Trophoblast cell (in vitro differentiated cells and primary cell): ENCODE measurements around the gene C1QB.

Experiments
- DNase-seq, 2 donors: peaks; one replicate each; pipeline ENCODE4 v3.0.0-alpha.2; 2016
- H2AFZ ChIP-seq: 2 replicates; pipeline ENCODE4 v1.6.1; 2013; ENCODE audit warnings: low read length, moderate library complexity, mild to moderate bottlenecking; ENCODE audit not compliant: insufficient read depth, poor library complexity
- H2AK5ac ChIP-seq: 2 replicates; pipeline ENCODE4 v1.6.1; 2013; ENCODE audit warnings: mild to moderate bottlenecking, low read length
- H2BK120ac ChIP-seq: 2 replicates; pipeline ENCODE4 v1.6.1; 2013; ENCODE audit warnings: low read length, mild to moderate bottlenecking, moderate library complexity; ENCODE audit not compliant: insufficient read depth, poor library complexity
- H2BK12ac ChIP-seq: 2 replicates; pipeline ENCODE4 v1.6.1; 2013; ENCODE audit warnings: mild to moderate bottlenecking, low read length, moderate library complexity
- H2BK5ac ChIP-seq: 2 replicates; pipeline ENCODE4 v1.6.1; 2013; ENCODE audit warnings: low read length, low read depth, moderate library complexity, mild to moderate bottlenecking; ENCODE audit not compliant: poor library complexity
- H3K14ac ChIP-seq: 2 replicates; pipeline ENCODE4 v1.6.1; 2013; ENCODE audit warnings: mild to moderate bottlenecking, low read length
- H3K18ac ChIP-seq: 2 replicates; pipeline ENCODE4 v1.6.1; 2013; ENCODE audit warnings: mild to moderate bottlenecking, low read length
- H3K23ac ChIP-seq: 2 replicates; pipeline ENCODE4 v1.6.1; 2013; ENCODE audit warnings: low read length
- H3K27ac ChIP-seq: 2 replicates; pipeline ENCODE4 v1.5.1; 2013; ENCODE audit warnings: low read depth, mild to moderate bottlenecking, inconsistent platforms, low read length, moderate library complexity
- H3K27me3 ChIP-seq: 2 replicates; pipeline ENCODE4 v1.6.1; 2013; ENCODE audit warnings: inconsistent platforms, mild to moderate bottlenecking, low read length, moderate library complexity; ENCODE audit not compliant: insufficient read depth
- H3K36me3 ChIP-seq, 2 experiments: 1 replicate in 1 of 2; 2 replicates in 1 of 2; pipeline ENCODE4 v1.6.1; 2013; ENCODE audit warnings: low read length in 2 of 2, mild to moderate bottlenecking in 2 of 2, moderate library complexity in 1 of 2; ENCODE audit not compliant: insufficient read depth in 2 of 2, control insufficient read depth in 1 of 2
- H3K4ac ChIP-seq: 2 replicates; pipeline ENCODE4 v1.6.1; 2013; ENCODE audit warnings: low read depth, mild to moderate bottlenecking, low read length, moderate library complexity
- H3K4me1 ChIP-seq, 2 experiments: 1 replicate in 1 of 2; 2 replicates in 1 of 2; pipeline ENCODE4 v1.6.1; 2013; ENCODE audit warnings: low read length in 2 of 2, mild to moderate bottlenecking in 2 of 2, moderate library complexity in 1 of 2; ENCODE audit not compliant: insufficient read depth in 2 of 2, control insufficient read depth in 1 of 2
- H3K4me2 ChIP-seq: 2 replicates; pipeline ENCODE4 v1.6.1; 2013; ENCODE audit warnings: inconsistent platforms, mild to moderate bottlenecking, low read length, moderate library complexity
- H3K4me3 ChIP-seq: 2 replicates; pipeline ENCODE4 v1.5.1; 2013; ENCODE audit warnings: mild to moderate bottlenecking, low read depth, low read length, inconsistent platforms
- H3K79me1 ChIP-seq: one replicate; pipeline ENCODE4 v1.6.1; 2013; ENCODE audit warnings: low read length
- H3K79me2 ChIP-seq: 2 replicates; pipeline ENCODE4 v1.6.1; 2013; ENCODE audit warnings: low read length, mild to moderate bottlenecking; ENCODE audit not compliant: control insufficient read depth, insufficient read depth, poor library complexity
- H3K9ac ChIP-seq: 2 replicates; pipeline ENCODE4 v1.6.1; 2013; ENCODE audit warnings: mild to moderate bottlenecking, low read length
- H3K9me3 ChIP-seq: 2 replicates; pipeline ENCODE4 v1.6.1; 2013; ENCODE audit warnings: low read depth, mild to moderate bottlenecking, control low read depth, inconsistent platforms, low read length; ENCODE audit not compliant: insufficient read depth
- H4K12ac ChIP-seq: 2 replicates; pipeline ENCODE4 v1.6.1; 2013; ENCODE audit warnings: low read depth, mild to moderate bottlenecking, low read length, moderate library complexity
- H4K8ac ChIP-seq: 2 replicates; pipeline ENCODE4 v1.6.1; 2013; ENCODE audit warnings: low read depth, mild to moderate bottlenecking, low read length, moderate library complexity
- H4K91ac ChIP-seq: one replicate; pipeline ENCODE4 v1.6.1; 2013; ENCODE audit warnings: low read depth, mild to moderate bottlenecking, low read length, moderate library complexity
- whole genome bisulfite sequencing: extraction: QIAGEN DNeasy Blood & Tissue Kit; methylation state at CpG from one replicate; pipeline ENCODE4 v1.1.7; 2013; ENCODE audit warnings: missing lambda C conversion rate; ENCODE audit not compliant: insufficient read length, insufficient coverage; ENCODE audit errors: extremely low coverage; 5-methylcytosine and 5-hydroxymethylcytosine counted together

The C1QB gene

GRCh38 chr1:22637907-22638445, 15.1 kb upstream of the C1QB start:
- no peak overlapping the region for H2BK5ac ChIP-seq
- H4K91ac ChIP-seq = no peak overlapping the region
- no peaks in the 10 kb centered on the region for H3K36me3 ChIP-seq
- no peak overlapping the region for H3K4me2 ChIP-seq
- no peak overlapping the region for H2AK5ac ChIP-seq
- H3K27ac ChIP-seq = no peak overlapping the region
- no peak overlapping the region for H3K4ac ChIP-seq
- no peak overlapping the region for H3K18ac ChIP-seq
- no peak overlapping the region for H2AFZ ChIP-seq
- no peak overlapping the region for H3K14ac ChIP-seq
- no peaks in the 10 kb centered on the region for H3K79me1 ChIP-seq
- no peak for DNase-seq
- H3K23ac ChIP-seq = no peak overlapping the region
- H2BK12ac ChIP-seq = no peak overlapping the region
- no peak overlapping the region for H3K9ac ChIP-seq
- H4K8ac ChIP-seq = no peak overlapping the region
- peaks cover 9% of the 10 kb centered on the region for H3K9me3 ChIP-seq
- H2BK120ac ChIP-seq = no peak overlapping the region
- H3K79me2 ChIP-seq = no peaks in the 10 kb centered on the region
- peaks cover 7 to 8% of the 10 kb centered on the region in 2 experiments for H3K4me1 ChIP-seq
- no peak overlapping the region for H4K12ac ChIP-seq
- WGBS = no CpG with 5 or more reads among the region's 3 CpGs
- H3K27me3 ChIP-seq = no peaks in the 10 kb centered on the region
- no peak overlapping the region for H3K4me3 ChIP-seq

GRCh38 chr1:22638476-22639234, 14.4 kb upstream of the C1QB start:
- Histone ChIP-seq H3K4ac (no peak overlapping the region), H3K14ac (no peak overlapping the region), H4K8ac (no peak overlapping the region), H3K27me3 (no peaks in the 10 kb centered on the region), H3K79me1 (no peaks in the 10 kb centered on the region), H2BK120ac (no peak overlapping the region), H3K27ac (no peak overlapping the region), H3K36me3 (no peaks in the 10 kb centered on the region), H2AK5ac (no peak overlapping the region), H3K23ac (no peak overlapping the region), H4K12ac (no peak overlapping the region), H3K4me3 (no peak overlapping the region), H4K91ac (no peak overlapping the region), H3K4me1 (peaks cover 7 to 8% of the 10 kb centered on the region in 2 experiments), H3K79me2 (no peaks in the 10 kb centered on the region), H3K4me2 (no peak overlapping the region), H2BK5ac (no peak overlapping the region), H2AFZ (no peak overlapping the region), H2BK12ac (no peak overlapping the region), H3K18ac (no peak overlapping the region), H3K9me3 (peaks cover 9% of the 10 kb centered on the region), H3K9ac (no peak overlapping the region)
- no peak for DNase-seq
- no CpG with 5 or more reads among the region's 23 CpGs for WGBS

GRCh38 chr1:22639286-22639685, 13.8 kb upstream of the C1QB start:
- H4K8ac ChIP-seq = no peak overlapping the region
- H2AK5ac ChIP-seq = no peak overlapping the region
- H3K27ac ChIP-seq = no peak overlapping the region
- no peak overlapping the region for H2BK120ac ChIP-seq
- no peak overlapping the region for H3K18ac ChIP-seq
- H3K9ac ChIP-seq = no peak overlapping the region
- H4K12ac ChIP-seq = no peak overlapping the region
- peaks cover 7 to 8% of the 10 kb centered on the region in 2 experiments for H3K4me1 ChIP-seq
- H4K91ac ChIP-seq = no peak overlapping the region
- H3K4me3 ChIP-seq = no peak overlapping the region
- no peaks in the 10 kb centered on the region for H3K27me3 ChIP-seq
- no peak overlapping the region for H3K14ac ChIP-seq
- peaks cover 9% of the 10 kb centered on the region for H3K9me3 ChIP-seq
- DNase-seq = no peak
- no peak overlapping the region for H2BK5ac ChIP-seq
- H3K23ac ChIP-seq = no peak overlapping the region
- no peaks in the 10 kb centered on the region for H3K36me3 ChIP-seq
- no peak overlapping the region for H2AFZ ChIP-seq
- no peak overlapping the region for H3K4me2 ChIP-seq
- no peaks in the 10 kb centered on the region for H3K79me1 ChIP-seq
- no peak overlapping the region for H3K4ac ChIP-seq
- H3K79me2 ChIP-seq = no peaks in the 10 kb centered on the region
- no CpG with 5 or more reads among the region's 8 CpGs for WGBS
- H2BK12ac ChIP-seq = no peak overlapping the region

- no CpG with 5 or more reads among the region's 8 CpGs for WGBS
- H3K4me1 ChIP-seq = peaks cover 7 to 11% of the 10 kb centered on the region in 2 experiments
- no peak overlapping the region for H2AFZ ChIP-seq
- H3K9me3 ChIP-seq = peaks cover 3% of the 10 kb centered on the region
- no peak for DNase-seq
- H3K79me1 ChIP-seq = no peaks in the 10 kb centered on the region
- H3K9ac ChIP-seq = no peak overlapping the region
- H3K4me3 ChIP-seq = no peak overlapping the region
- no peak overlapping the region for H3K18ac ChIP-seq
- H2BK12ac ChIP-seq = no peak overlapping the region
- H4K12ac ChIP-seq = no peak overlapping the region
- no peak overlapping the region for H2BK5ac ChIP-seq
- H3K27ac ChIP-seq = no peak overlapping the region
- no peaks in the 10 kb centered on the region for H3K27me3 ChIP-seq
- no peaks in the 10 kb centered on the region for H3K36me3 ChIP-seq
- no peak overlapping the region for H3K14ac ChIP-seq
- H3K79me2 ChIP-seq = no peaks in the 10 kb centered on the region
- H3K23ac ChIP-seq = no peak overlapping the region
- no peak overlapping the region for H3K4ac ChIP-seq
- H2AK5ac ChIP-seq = peak overlapping the region; percentile 38
- no peak overlapping the region for H4K8ac ChIP-seq
- no peak overlapping the region for H4K91ac ChIP-seq
- H2BK120ac ChIP-seq = no peak overlapping the region
- H3K4me2 ChIP-seq = no peak overlapping the region
Observed at GRCh38 chr1:22641247-22641646, 11.8 kb upstream of the C1QB start.
